ENCODE data around the gene TLK2. TPM values are rescaled to one million over a fixed set of nuclear protein-coding genes. Genes with fewer than 3 reads are reported as not detected.

TLK2 gene
- polyA plus RNA-seq, 1 donor (not counting 4 experiments of a cell fraction or from before 2014, with no cell fraction given): 33.4 TPM

DNA sequence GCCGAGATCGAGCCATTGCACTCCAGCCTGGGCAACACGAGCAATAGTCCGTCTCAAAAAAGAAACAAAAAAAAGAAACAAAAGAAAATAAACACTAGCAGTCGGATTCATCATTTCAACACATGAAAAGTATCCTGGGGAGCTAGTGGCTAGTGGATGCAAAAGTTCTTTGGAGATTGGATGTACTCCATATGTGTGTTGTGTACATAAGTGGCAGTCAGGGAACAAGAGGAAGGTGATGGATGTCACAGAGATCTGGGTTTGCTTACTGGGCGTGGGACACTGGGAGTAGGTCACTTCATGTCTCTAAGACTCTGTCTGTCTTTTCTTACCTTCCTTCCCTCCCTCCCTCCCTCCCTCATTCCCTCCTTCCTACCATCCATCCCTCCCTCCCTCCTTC lies 184.2 kb downstream of the TLK2 start:
- Histone ChIP-seq H3K36me3 (ENCODE audit: control insufficient read depth in 2 of 2, extremely low read depth in 1 of 2, insufficient read depth in 2 of 2, low read length in 2 of 2) (peaks cover 0 to 10% of the 10 kb centered on the region in 2 experiments), H3K9ac (ENCODE audit: control insufficient read depth, extremely low read depth, insufficient read depth, low read length) (no peak overlapping the region), H3K27me3 (ENCODE audit: control insufficient read depth, extremely low read depth, insufficient read depth, low read length) (no peaks in the 10 kb centered on the region), H4K20me1 (ENCODE audit: control insufficient read depth, extremely low read depth, insufficient read depth, low read length) (no peaks in the 10 kb centered on the region), H3K27ac (ENCODE audit: control insufficient read depth, insufficient read depth, low read length) (no peak overlapping the region), H3K9me1 (ENCODE audit: control insufficient read depth, extremely low read depth, insufficient read depth, low read length) (no peaks in the 10 kb centered on the region), H3K9me3 (ENCODE audit: control insufficient read depth, low read depth, low read length) (no peaks in the 10 kb centered on the region), H3K4me2 (ENCODE audit: control insufficient read depth, extremely low read depth, insufficient read depth, low read depth, low read length) (no peak overlapping the region), H3K79me2 (ENCODE audit: control insufficient read depth, insufficient read depth, low read length) (no peaks in the 10 kb centered on the region), H3K4me1 (ENCODE audit: control insufficient read depth, extremely low read depth, insufficient read depth, low read length) (peaks cover 4% of the 10 kb centered on the region), H2AFZ (ENCODE audit: control insufficient read depth, low read length) (no peak overlapping the region), H3K4me3 (ENCODE audit: control insufficient read depth in 2 of 3, extremely low read depth in 1 of 3, insufficient read depth in 2 of 3, low read depth in 1 of 3, low read length in 3 of 3) (no peak overlapping the region)
- dilution Hi-C loops (cut with MboI; ENCODE audit: extremely low pct_ligation_motif_present, low sequenced_read_pairs): no loop called here
- TF ChIP-seq, protein P1, sequence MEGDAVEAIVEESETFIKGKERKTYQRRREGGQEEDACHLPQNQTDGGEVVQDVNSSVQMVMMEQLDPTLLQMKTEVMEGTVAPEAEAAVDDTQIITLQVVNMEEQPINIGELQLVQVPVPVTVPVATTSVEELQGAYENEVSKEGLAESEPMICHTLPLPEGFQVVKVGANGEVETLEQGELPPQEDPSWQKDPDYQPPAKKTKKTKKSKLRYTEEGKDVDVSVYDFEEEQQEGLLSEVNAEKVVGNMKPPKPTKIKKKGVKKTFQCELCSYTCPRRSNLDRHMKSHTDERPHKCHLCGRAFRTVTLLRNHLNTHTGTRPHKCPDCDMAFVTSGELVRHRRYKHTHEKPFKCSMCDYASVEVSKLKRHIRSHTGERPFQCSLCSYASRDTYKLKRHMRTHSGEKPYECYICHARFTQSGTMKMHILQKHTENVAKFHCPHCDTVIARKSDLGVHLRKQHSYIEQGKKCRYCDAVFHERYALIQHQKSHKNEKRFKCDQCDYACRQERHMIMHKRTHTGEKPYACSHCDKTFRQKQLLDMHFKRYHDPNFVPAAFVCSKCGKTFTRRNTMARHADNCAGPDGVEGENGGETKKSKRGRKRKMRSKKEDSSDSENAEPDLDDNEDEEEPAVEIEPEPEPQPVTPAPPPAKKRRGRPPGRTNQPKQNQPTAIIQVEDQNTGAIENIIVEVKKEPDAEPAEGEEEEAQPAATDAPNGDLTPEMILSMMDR (optimal IDR thresholded peaks at IDR 0.05 in 1 of 3, IDR thresholded peaks at IDR 0.05 in 1 of 3, conservative IDR thresholded peaks at IDR 0.05 in 1 of 3; ENCODE audit: extremely low read depth in 1 of 3, insufficient read depth in 2 of 3, low read length in 3 of 3): no peak
- no peak for TF ChIP-seq EZH2 (IDR thresholded peaks at IDR 0.05; ENCODE audit: low read length)
- FAIRE-seq (no peak), DNase-seq (ENCODE audit: low read depth, low spot score) (no peak)

Small RNA genes within 50 kb of the gene (small RNA-seq; reads per million reads assigned to genes)
- gene RF00019 (ENCODE audit: insufficient read length in 3 of 3, low read depth in 3 of 3, low replicate concordance in 1 of 3): 0 reads per million in 3 experiments

Other genes with a start within 250 kb of the TLK2 start
- not detected in 3 replicates for gene EFCAB3, start 98.3 kb upstream of the TLK2 start, polyA plus RNA-seq
- 14.9 to 22.2 TPM (median 17.9 TPM) in 3 replicates for gene METTL2A, start 54.9 kb upstream of the TLK2 start, polyA plus RNA-seq
- gene MRC2, start 148.8 kb downstream of the TLK2 start, polyA plus RNA-seq: 14.0 to 36.6 TPM (median 30.5 TPM) in 3 replicates

Measured in keratinocyte (primary cell).